HepG2 (cell line): Measurements from ENCODE around the gene GNAS.

ENCODE experiments used
- CBX5 ChIP-seq: sonication (generic); formaldehyde crosslinking; IDR thresholded peaks from 2 replicates; pipeline ENCODE4 v1.4.0; 2020; ENCODE audit warnings: missing genetic modification reagents, borderline replicate concordance
- CREB1 ChIP-seq, 2 experiments: fragments of 450-650 bp in 1 of 2; IDR thresholded peaks; 2 replicates each; pipeline ENCODE4 v1.6.1; 2016 to 2017; ENCODE audit warnings: control low read depth in 1 of 2, mild to moderate bottlenecking in 1 of 2, missing compliant biosample characterization in 1 of 2, missing genetic modification characterization in 1 of 2
- KDM4B ChIP-seq: sonication (generic); formaldehyde crosslinking; IDR thresholded peaks from 2 replicates; pipeline ENCODE4 v1.4.0; 2020; ENCODE audit warnings: missing genetic modification reagents
- MTA3 ChIP-seq: sonication (generic); formaldehyde crosslinking; IDR thresholded peaks from 2 replicates; pipeline ENCODE4 v1.4.0; 2020; ENCODE audit warnings: missing genetic modification reagents
- NFKB2 ChIP-seq: sonication (generic); formaldehyde crosslinking; IDR thresholded peaks from 2 replicates; pipeline ENCODE4 v1.4.0; 2020; ENCODE audit warnings: missing genetic modification reagents, borderline replicate concordance
- POLR2AphosphoS5 ChIP-seq: IDR thresholded peaks from 2 replicates; pipeline ENCODE4 v1.6.1; 2012; ENCODE audit warnings: low read depth, low read length
- SMAD1 ChIP-seq: sonication (generic); formaldehyde crosslinking; IDR thresholded peaks from 2 replicates; pipeline ENCODE4 v1.4.0; 2020; ENCODE audit warnings: missing genetic modification reagents, low read depth, mild to moderate bottlenecking, borderline replicate concordance
- YY1 ChIP-seq: IDR thresholded peaks from 2 replicates; pipeline ENCODE4 v1.6.1; 2011; ENCODE audit warnings: low read length, low read depth, moderate library complexity, mild to moderate bottlenecking; ENCODE audit not compliant: insufficient read depth, insufficient replicate concordance
- ZNF839 ChIP-seq: sonication (generic); formaldehyde crosslinking; IDR thresholded peaks from 2 replicates; pipeline ENCODE4 v1.4.0; 2020; ENCODE audit warnings: missing genetic modification reagents, mild to moderate bottlenecking, borderline replicate concordance
- TF ChIP-seq, protein P1 (sequence below): sonication (generic); formaldehyde crosslinking; IDR thresholded peaks from 2 replicates; pipeline ENCODE4 v1.5.0; 2020; ENCODE audit warnings: mild to moderate bottlenecking, missing genetic modification reagents, moderate library complexity
- TF ChIP-seq, protein P2 (sequence below): sonication (generic); formaldehyde crosslinking; conservative IDR thresholded peaks from 2 replicates; pipeline ENCODE4 v1.4.0; 2020; ENCODE audit warnings: missing genetic modification reagents

DNA sequence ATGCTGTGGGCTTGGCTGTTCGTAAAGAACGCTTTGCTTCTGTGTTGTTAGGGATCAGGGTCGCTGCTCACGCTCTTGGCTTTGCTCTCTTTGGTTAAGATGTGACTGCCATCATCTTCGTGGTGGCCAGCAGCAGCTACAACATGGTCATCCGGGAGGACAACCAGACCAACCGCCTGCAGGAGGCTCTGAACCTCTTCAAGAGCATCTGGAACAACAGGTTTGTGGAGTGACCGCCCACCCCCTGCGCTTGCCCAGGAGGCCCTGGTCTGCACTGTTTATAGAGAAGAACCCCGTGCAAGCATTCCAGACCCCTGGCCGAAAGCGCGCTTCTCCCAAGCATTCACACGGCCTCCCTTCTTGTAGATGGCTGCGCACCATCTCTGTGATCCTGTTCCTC, 57.1 kb downstream of the GNAS start:
- TF ChIP-seq, protein P1, sequence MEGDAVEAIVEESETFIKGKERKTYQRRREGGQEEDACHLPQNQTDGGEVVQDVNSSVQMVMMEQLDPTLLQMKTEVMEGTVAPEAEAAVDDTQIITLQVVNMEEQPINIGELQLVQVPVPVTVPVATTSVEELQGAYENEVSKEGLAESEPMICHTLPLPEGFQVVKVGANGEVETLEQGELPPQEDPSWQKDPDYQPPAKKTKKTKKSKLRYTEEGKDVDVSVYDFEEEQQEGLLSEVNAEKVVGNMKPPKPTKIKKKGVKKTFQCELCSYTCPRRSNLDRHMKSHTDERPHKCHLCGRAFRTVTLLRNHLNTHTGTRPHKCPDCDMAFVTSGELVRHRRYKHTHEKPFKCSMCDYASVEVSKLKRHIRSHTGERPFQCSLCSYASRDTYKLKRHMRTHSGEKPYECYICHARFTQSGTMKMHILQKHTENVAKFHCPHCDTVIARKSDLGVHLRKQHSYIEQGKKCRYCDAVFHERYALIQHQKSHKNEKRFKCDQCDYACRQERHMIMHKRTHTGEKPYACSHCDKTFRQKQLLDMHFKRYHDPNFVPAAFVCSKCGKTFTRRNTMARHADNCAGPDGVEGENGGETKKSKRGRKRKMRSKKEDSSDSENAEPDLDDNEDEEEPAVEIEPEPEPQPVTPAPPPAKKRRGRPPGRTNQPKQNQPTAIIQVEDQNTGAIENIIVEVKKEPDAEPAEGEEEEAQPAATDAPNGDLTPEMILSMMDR (CRISPR knock-in tag) = no peak
- TF ChIP-seq POLR2AphosphoS5 (no peak), ZNF839 (CRISPR knock-in tag) (no peak), NFKB2 (no peak), KDM4B (CRISPR knock-in tag) (no peak), YY1 (no peak), MTA3 (CRISPR knock-in tag) (no peak), CBX5 (no peak), SMAD1 (CRISPR knock-in tag) (no peak), CREB1 (IDR thresholded peaks at IDR 0.05) (no peak), CREB1 (CRISPR knock-in tag; IDR thresholded peaks at IDR 0.05) (no peak)
- TF ChIP-seq, protein P2, sequence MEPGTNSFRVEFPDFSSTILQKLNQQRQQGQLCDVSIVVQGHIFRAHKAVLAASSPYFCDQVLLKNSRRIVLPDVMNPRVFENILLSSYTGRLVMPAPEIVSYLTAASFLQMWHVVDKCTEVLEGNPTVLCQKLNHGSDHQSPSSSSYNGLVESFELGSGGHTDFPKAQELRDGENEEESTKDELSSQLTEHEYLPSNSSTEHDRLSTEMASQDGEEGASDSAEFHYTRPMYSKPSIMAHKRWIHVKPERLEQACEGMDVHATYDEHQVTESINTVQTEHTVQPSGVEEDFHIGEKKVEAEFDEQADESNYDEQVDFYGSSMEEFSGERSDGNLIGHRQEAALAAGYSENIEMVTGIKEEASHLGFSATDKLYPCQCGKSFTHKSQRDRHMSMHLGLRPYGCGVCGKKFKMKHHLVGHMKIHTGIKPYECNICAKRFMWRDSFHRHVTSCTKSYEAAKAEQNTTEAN = no peak
